BJ (cell line): ENCODE measurements around the gene GRB10. TPM values are rescaled to one million over a fixed set of nuclear protein-coding genes. Genes with fewer than 3 reads are reported as not detected.

Source experiments
- CTCF ChIA-PET: fragments of 350-600 bp; formaldehyde crosslinking; extraction: SDS; loops from one replicate; lab custom pipeline; 2021; ENCODE audit warnings: antibody characterized with exemption, inconsistent platforms; lab: Yijun Ruan, JAX
- POLR2A ChIA-PET: fragments of 300-600 bp; sonication (Branson Sonifier 250); formaldehyde crosslinking; extraction: SDS; loops from one replicate; lab custom pipeline; 2021; ENCODE audit warnings: antibody characterized with exemption; lab: Charles Lee
- DNase-seq: peaks from one replicate; pipeline ENCODE4 v3.0.0-alpha.2; 2011; ENCODE audit warnings: low read depth
- H3K27me3 ChIP-seq: 2 replicates; pipeline ENCODE4 v1.6.0; 2011; ENCODE audit warnings: low read length; ENCODE audit not compliant: control insufficient read depth, insufficient read depth
- H3K36me3 ChIP-seq: 2 replicates; pipeline ENCODE4 v1.5.1; 2011; ENCODE audit warnings: low read length; ENCODE audit not compliant: control insufficient read depth, insufficient read depth
- H3K4me3 ChIP-seq: 2 replicates; pipeline ENCODE4 v1.5.1; 2011; ENCODE audit warnings: low read depth, mild to moderate bottlenecking, control low read depth, low read length
- polyA plus RNA-seq: library from polyadenylated mRNA; depleted of rRNA; stranded (reverse); fragments of >200 nt; gene quantifications from 2 replicates; pipeline ENCODE4 v1.2.3, GENCODE V29; 2011
- TF ChIP-seq, protein P1 (sequence below): IDR thresholded peaks from 2 replicates; pipeline ENCODE4 v1.5.1; 2011; ENCODE audit warnings: low read depth, mild to moderate bottlenecking, control low read depth, inconsistent platforms, low read length, moderate library complexity; ENCODE audit not compliant: insufficient read depth

GRB10 gene
- polyA plus RNA-seq, 1 experiment, result 8.5 TPM

DNA sequence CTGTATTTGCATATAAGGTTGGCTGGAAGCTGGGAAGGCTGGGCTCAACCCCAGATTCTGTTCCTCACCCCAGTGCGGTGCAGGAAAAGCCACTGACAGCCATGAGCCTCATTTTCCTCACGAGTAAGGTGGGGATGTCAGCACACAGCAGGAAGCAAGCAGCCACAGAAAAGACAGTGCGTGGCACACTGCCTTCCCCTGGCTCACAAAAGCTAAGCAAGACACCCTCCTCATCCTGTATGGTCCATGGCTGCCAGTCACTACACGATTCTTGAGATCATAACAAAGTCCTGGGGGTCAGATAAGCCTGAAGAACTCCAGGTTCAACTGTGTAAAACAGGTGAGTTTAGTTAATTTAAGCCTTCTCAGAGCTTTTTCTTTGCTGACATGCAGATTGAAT, 188.6 kb downstream of the GRB10 start:
- no peaks in the 10 kb centered on the region for H3K27me3 ChIP-seq
- H3K36me3 ChIP-seq, result peaks cover 10% of the 10 kb centered on the region
- ChIA-PET CTCF (interaction anchor here (1.2 to 2.1 kb wide), 4 partner anchors 9 to 567 kb away, joined by 3 to 5 read pairs (median 4); no protein-coding TSS in a partner anchor), POLR2A (interaction anchor here (0.6 kb wide), 1 partner anchor 196 kb away, joined by 4 read pairs; no protein-coding TSS in a partner anchor)
- H3K4me3 ChIP-seq, result no peak overlapping the region
- DNase-seq, result no peak
- TF ChIP-seq, protein P1, sequence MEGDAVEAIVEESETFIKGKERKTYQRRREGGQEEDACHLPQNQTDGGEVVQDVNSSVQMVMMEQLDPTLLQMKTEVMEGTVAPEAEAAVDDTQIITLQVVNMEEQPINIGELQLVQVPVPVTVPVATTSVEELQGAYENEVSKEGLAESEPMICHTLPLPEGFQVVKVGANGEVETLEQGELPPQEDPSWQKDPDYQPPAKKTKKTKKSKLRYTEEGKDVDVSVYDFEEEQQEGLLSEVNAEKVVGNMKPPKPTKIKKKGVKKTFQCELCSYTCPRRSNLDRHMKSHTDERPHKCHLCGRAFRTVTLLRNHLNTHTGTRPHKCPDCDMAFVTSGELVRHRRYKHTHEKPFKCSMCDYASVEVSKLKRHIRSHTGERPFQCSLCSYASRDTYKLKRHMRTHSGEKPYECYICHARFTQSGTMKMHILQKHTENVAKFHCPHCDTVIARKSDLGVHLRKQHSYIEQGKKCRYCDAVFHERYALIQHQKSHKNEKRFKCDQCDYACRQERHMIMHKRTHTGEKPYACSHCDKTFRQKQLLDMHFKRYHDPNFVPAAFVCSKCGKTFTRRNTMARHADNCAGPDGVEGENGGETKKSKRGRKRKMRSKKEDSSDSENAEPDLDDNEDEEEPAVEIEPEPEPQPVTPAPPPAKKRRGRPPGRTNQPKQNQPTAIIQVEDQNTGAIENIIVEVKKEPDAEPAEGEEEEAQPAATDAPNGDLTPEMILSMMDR, result no peak

DNA sequence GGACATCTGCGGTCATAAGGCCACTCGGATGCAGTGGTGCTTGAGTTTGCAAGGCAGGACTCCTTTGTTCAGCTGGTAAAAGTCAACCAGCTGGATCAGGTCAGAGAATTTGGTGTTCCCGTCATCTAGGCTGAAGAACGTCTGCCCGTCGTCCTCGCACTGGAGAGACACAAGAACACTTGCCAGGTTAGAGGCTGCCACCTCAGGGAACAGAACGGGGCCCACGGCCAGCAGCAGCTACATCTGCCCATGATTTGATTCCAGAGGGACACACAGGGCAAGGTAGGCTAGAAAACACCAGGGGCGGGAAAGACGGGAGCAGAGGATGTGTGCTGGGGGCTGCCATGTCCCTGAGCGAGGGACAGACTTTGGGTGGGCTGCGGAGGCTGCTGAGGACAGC, 189.8 kb downstream of the GRB10 start:
- DNase-seq, result no peak
- TF ChIP-seq, protein P1, result no peak

DNA sequence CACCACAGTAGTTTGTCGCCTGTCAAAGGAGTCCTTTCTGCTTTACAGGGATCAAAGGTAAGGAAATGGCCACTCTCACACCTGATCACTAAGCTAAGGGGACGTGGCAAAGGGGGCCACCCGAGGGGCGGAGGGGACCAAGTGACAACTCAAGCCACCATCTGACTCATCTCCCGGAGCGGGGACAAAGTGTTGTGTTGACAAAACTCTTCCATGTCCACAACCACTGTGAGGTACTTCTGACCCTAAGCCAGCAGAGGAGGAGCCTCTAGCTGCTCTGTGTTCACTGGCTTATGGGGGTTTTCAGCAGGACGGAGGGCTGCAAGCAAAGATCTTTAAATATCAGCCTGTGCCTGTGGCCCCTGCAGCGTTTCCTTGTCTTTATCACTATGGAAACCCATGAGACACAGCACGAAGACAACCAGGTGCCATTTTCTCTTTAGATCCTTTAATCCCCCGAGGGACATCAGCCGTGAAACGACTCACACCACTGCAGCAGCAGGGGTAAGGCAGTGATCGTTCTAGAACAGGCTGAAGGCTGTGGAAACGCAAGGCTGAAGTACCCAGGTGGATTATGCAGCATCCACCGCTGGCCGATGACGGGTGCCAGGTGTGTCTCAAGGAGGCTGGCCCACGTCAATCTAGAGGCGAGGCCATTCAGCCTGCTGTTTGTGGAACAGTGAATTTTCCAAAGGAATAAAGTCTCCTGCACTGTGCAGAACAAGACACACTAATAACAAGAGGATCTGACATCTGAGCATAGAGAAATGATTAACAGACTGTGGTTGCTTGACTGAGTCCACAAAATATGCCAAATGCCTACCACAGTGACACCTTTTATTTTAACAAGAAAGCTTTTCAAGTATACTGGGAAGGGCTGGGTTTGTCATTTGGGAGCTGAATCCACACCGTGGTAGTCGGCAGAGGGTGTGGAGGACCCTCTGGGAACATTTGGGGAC, 190.9 kb downstream of the GRB10 start:
- no peak for DNase-seq
- TF ChIP-seq, protein P1, result no peak
- Histone ChIP-seq H3K27me3 (no peaks in the 10 kb centered on the region), H3K4me3 (no peak overlapping the region), H3K36me3 (peaks cover 6% of the 10 kb centered on the region)
- POLR2A ChIA-PET, result no interaction called here
- CTCF ChIA-PET, result no interaction called here

More for the DNA sequence above, 189.8 kb downstream of the GRB10 start:
- CTCF ChIA-PET, result interaction anchor here (0.6 to 2.1 kb wide), 3 partner anchors 15 to 576 kb away, joined by 3 to 5 read pairs (median 3); no protein-coding TSS in a partner anchor
- POLR2A ChIA-PET, result no interaction called here
- peaks cover 8% of the 10 kb centered on the region for H3K36me3 ChIP-seq
- no peak overlapping the region for H3K4me3 ChIP-seq
- H3K27me3 ChIP-seq, result no peaks in the 10 kb centered on the region

DNA sequence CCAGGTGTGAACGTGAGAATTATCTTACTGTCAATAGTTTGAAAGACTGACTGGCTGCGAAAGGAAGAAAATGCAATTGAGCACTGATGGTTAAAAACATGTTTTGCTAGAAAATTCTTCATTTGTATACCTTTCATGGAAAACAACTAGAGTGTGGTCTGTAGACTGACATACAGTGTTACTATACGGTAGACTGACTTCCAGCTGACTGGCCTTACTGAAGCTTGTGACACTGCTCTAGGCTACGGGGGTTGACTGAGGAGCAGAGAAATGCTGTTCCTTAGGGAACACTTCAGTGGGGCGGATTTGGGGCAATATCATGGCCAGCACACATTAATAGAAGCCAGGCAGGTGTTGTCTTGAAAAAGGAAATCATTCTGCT, 191.6 kb downstream of the GRB10 start:
- no peak overlapping the region for H3K4me3 ChIP-seq
- POLR2A ChIA-PET, result no interaction called here
- no peak for DNase-seq
- CTCF ChIA-PET, result interaction anchor here (1.5 kb wide), 1 partner anchor 8 kb away, joined by 5 read pairs; no protein-coding TSS in a partner anchor
- TF ChIP-seq, protein P1, result no peak
- H3K27me3 ChIP-seq, result no peaks in the 10 kb centered on the region
- peaks cover 6% of the 10 kb centered on the region for H3K36me3 ChIP-seq

DNA sequence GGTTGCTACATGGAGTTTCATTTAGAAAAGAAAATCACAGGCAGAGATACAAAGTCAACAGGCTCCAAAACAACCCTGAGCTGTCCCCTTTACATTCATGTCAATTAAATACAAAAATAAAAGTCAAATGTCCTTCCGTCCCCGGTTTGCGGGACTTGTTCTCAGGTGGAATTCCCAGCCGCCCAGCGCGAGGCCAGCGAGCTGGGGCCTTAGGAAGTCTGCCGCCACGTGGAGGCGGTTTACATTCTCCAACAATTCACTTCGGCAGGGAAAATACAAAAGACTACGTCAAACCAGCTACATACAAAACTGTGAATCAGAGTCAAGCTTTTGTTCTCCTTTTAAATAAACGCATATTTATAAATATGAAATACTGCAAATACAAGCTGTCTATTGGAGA, 192.2 kb downstream of the GRB10 start:
- ChIA-PET POLR2A (no interaction called here), CTCF (interaction anchor here (0.6 to 1.5 kb wide), 2 partner anchors 8 to 116 kb away, joined by 3 to 5 read pairs; no protein-coding TSS in a partner anchor)
- TF ChIP-seq, protein P1, result no peak
- Histone ChIP-seq H3K27me3 (no peaks in the 10 kb centered on the region), H3K36me3 (peaks cover 6% of the 10 kb centered on the region), H3K4me3 (no peak overlapping the region)
- DNase-seq, result no peak
